Endothelial cell of umbilical vein (primary cell): Measurements from ENCODE around the gene RALBP1. TPM values are rescaled to one million over a fixed set of nuclear protein-coding genes. Genes with fewer than 3 reads are reported as not detected.

Source experiments
- BruUV-seq: library from RNA; stranded (reverse); fragments of 400-500 nt; replicated peaks from 2 replicates; lab custom pipeline; 2021; lab: Mats Ljungman, UMichigan
- CTCF ChIA-PET: fragments of 300-600, 350-600 bp; sonication (Branson Sonifier 250); formaldehyde crosslinking; loops from one replicate; lab custom pipeline; 2021; ENCODE audit warnings: antibody characterized with exemption, inconsistent platforms; lab: Charles Lee
- POLR2A ChIA-PET: fragments of 300-600, 350-600 bp; sonication (Branson Sonifier 250); formaldehyde crosslinking; loops from one replicate; lab custom pipeline; 2021; ENCODE audit warnings: antibody characterized with exemption, inconsistent platforms; lab: Charles Lee
- DNase-seq: peaks from one replicate; pipeline ENCODE4 v3.0.0-alpha.2; 2011; ENCODE audit warnings: low read depth, low spot score
- FAIRE-seq: peaks from 2 replicates; lab custom pipeline; 2011; peaks lifted over from hg19 to GRCh38; lab: Jason Lieb, UNC
- H2AFZ ChIP-seq: 2 replicates; pipeline ENCODE4 v1.6.0; 2012; ENCODE audit warnings: low read depth, low read length, control low read depth, inconsistent platforms
- H3K27ac ChIP-seq: 2 replicates; pipeline ENCODE4 v1.5.1; 2011; ENCODE audit warnings: low read depth, mild to moderate bottlenecking, control low read depth, low read length, moderate library complexity; ENCODE audit not compliant: insufficient read depth
- H3K27me3 ChIP-seq, 2 experiments: 2 replicates each; pipeline versions ENCODE4 v1.6.0 to v1.6.1; 2011; ENCODE audit warnings: low read length in 2 of 2, mixed read lengths in 1 of 2; ENCODE audit not compliant: control insufficient read depth in 2 of 2, insufficient read depth in 2 of 2
- H3K36me3 ChIP-seq, 2 experiments: 2 replicates in 1 of 2; 3 replicates in 1 of 2; pipeline ENCODE4 v1.5.1; 2011; ENCODE audit warnings: low read length in 2 of 2, mild to moderate bottlenecking in 1 of 2, moderate library complexity in 1 of 2; ENCODE audit not compliant: control insufficient read depth in 2 of 2, insufficient read depth in 2 of 2; ENCODE audit errors: extremely low read depth in 1 of 2
- H3K4me1 ChIP-seq: 3 replicates; pipeline ENCODE4 v1.5.1; 2011; ENCODE audit warnings: mild to moderate bottlenecking, low read length; ENCODE audit not compliant: control insufficient read depth, insufficient read depth; ENCODE audit errors: extremely low read depth
- H3K4me2 ChIP-seq: 2 replicates; pipeline ENCODE4 v1.6.1; 2011; ENCODE audit warnings: low read length, control low read depth, mixed read lengths; ENCODE audit not compliant: insufficient read depth
- H3K4me3 ChIP-seq, 3 experiments: fragments of 200-600 bp in 1 of 3; sonication (generic), shearing (Covaris generic) in 1 of 3; replicated peaks in 1 of 3; 2 replicates each; pipeline ENCODE4 v1.5.1; 2011 to 2016; ENCODE audit warnings: control low read depth in 3 of 3, low read length in 3 of 3, mild to moderate bottlenecking in 2 of 3, inconsistent platforms in 1 of 3, low read depth in 1 of 3, moderate library complexity in 1 of 3; ENCODE audit not compliant: insufficient read depth in 1 of 3
- H3K79me2 ChIP-seq: 2 replicates; pipeline ENCODE4 v1.6.0; 2012; ENCODE audit warnings: low read length, inconsistent platforms; ENCODE audit not compliant: control insufficient read depth, insufficient read depth
- H3K9ac ChIP-seq: replicated peaks from 2 replicates; pipeline ENCODE3; 2011; ENCODE audit warnings: low read length, control low read depth; ENCODE audit not compliant: insufficient read depth; ENCODE audit errors: extremely low read depth
- H3K9me1 ChIP-seq: replicated peaks from 3 replicates; pipeline ENCODE4 v1.6.0; 2011; ENCODE audit warnings: mild to moderate bottlenecking, low read length; ENCODE audit not compliant: control insufficient read depth, insufficient read depth; ENCODE audit errors: extremely low read depth
- H3K9me3 ChIP-seq: replicated peaks from 2 replicates; pipeline ENCODE4 v1.5.1; 2012; ENCODE audit warnings: low read length, inconsistent platforms; ENCODE audit not compliant: control insufficient read depth, insufficient read depth
- H4K20me1 ChIP-seq: replicated peaks from 2 replicates; pipeline ENCODE3; 2011; ENCODE audit warnings: mild to moderate bottlenecking, low read length; ENCODE audit not compliant: control insufficient read depth, insufficient read depth; ENCODE audit errors: extremely low read depth
- CTCF ChIP-seq, 2 donors: IDR thresholded peaks; 1 replicate in 1 of 2; 2 replicates in 1 of 2; pipeline ENCODE4 v1.5.1; 2011; ENCODE audit warnings: low read length in 2 of 2, mild to moderate bottlenecking in 2 of 2, moderate library complexity in 2 of 2, control low read depth in 1 of 2, inconsistent platforms in 1 of 2, low read depth in 1 of 2; ENCODE audit not compliant: insufficient read depth in 1 of 2; ENCODE audit errors: extremely low read depth in 1 of 2
- EZH2 ChIP-seq: IDR thresholded peaks from 2 replicates; pipeline ENCODE4 v1.6.1; 2012; ENCODE audit warnings: borderline replicate concordance, low read depth, mild to moderate bottlenecking, moderate library complexity, low read length, inconsistent platforms; ENCODE audit not compliant: severe bottlenecking
- FOS ChIP-seq: IDR thresholded peaks from 2 replicates; pipeline ENCODE4 v1.6.1; 2011; ENCODE audit warnings: mild to moderate bottlenecking, low read length, moderate library complexity, borderline replicate concordance; ENCODE audit not compliant: insufficient read depth
- GATA2 ChIP-seq: IDR thresholded peaks from 2 replicates; pipeline ENCODE4 v1.7.0; 2011; ENCODE audit warnings: low read depth, mild to moderate bottlenecking, moderate library complexity, mixed read lengths, low read length; ENCODE audit not compliant: insufficient read length, insufficient read depth
- JUN ChIP-seq: IDR thresholded peaks from 2 replicates; pipeline ENCODE4 v1.6.1; 2011; ENCODE audit warnings: borderline replicate concordance, low read depth; ENCODE audit not compliant: insufficient read length, insufficient read depth
- MAX ChIP-seq: IDR thresholded peaks from 2 replicates; pipeline ENCODE4 v1.6.1; 2011; ENCODE audit not compliant: insufficient read depth, insufficient read length
- MYC ChIP-seq: IDR thresholded peaks from one replicate; pipeline ENCODE4 v1.6.1; 2011; ENCODE audit warnings: mild to moderate bottlenecking, low read depth, low read length
- POLR2A ChIP-seq: IDR thresholded peaks from 2 replicates; pipeline ENCODE4 v1.6.1; 2012; ENCODE audit warnings: low read depth, mild to moderate bottlenecking, control low read depth, low read length
- POLR2AphosphoS5 ChIP-seq: IDR thresholded peaks from 2 replicates; pipeline ENCODE4 v1.6.1; 2012; ENCODE audit warnings: low read depth, mild to moderate bottlenecking, control low read depth, low read length, moderate library complexity; ENCODE audit not compliant: insufficient read depth
- dilution Hi-C: fragments of 300-500 bp; cut with MboI; formaldehyde crosslinking; loops from one replicate; pipeline ENCODE4 v1.15.0; 2019; ENCODE audit warnings: low sequenced_read_pairs; ENCODE audit not compliant: extremely low pct_ligation_motif_present
- intact Hi-C: fragments of 100-400 bp; cut with micrococcal nuclease; formaldehyde crosslinking; loops from one replicate; pipeline ENCODE4 v1.10.0; 2022
- polyA plus RNA-seq, 4 experiments: library from polyadenylated mRNA; depleted of rRNA in 3 of 4; stranded (reverse) in 3 of 4; unstranded in 1 of 4; fragments of >200 nt; gene quantifications; 2 replicates each; pipeline versions ENCODE4 v1.2.1 to v1.2.3, GENCODE V29; 2011 to 2012; ENCODE audit warnings: missing spikeins in 1 of 4
- total RNA-seq: library from RNA; stranded (reverse); gene quantifications from 2 replicates; pipeline ENCODE4 v1.2.3, GENCODE V29; 2021

RALBP1 gene
- total and polyA plus RNA-seq, 2 donors (not counting 3 experiments of a cell fraction or from before 2014, with no cell fraction given): 55.8 to 68.4 TPM

DNA sequence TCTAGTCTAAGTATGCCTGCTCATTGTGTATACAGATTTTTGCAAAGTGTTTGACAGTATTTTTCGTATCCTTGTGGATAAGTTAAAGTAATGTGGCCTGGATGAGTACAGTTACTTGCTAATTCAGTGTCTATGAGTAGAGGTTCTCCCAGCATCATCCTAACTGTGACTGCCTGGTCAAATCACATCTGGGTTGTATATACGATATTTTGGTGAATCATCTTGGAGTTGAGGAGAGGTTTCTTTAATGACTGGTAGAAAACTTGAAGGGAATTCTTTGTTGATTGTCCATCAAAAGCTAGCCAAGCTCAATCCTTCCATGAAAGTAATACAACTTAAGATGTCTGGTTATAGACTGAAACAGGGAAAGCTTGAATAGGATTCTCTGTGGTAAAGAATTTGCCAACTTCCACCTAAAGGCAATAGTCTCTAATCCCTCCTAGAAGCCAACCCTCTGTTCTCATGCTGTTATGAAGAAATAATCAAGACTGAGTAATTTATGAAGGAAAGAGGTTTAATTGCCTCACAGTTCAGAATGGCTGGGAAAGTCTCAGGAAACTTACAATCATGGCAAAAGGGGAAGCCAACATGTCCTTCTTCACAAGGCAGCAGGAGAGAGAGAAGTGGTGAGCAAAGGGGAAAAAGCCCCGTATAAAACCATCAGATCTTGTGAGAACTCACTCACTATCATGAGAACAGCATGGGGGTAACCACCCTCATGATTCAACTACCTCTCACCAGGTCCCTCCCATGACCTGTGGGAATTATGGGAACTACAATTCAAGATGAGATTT is 19.4 kb upstream of the RALBP1 start:
- FAIRE-seq (peak; percentile 24), DNase-seq (no peak)
- ChIA-PET POLR2A (no interaction called here), CTCF (interaction anchor here (0.8 kb wide), 1 partner anchor 90 kb away, joined by 3 read pairs; no protein-coding TSS in a partner anchor)
- H4K20me1 ChIP-seq: no peaks in the 10 kb centered on the region
- peaks cover 0 to 3% of the 10 kb centered on the region in 2 experiments for H3K27me3 ChIP-seq
- H2AFZ ChIP-seq: no peak overlapping the region
- H3K4me1 ChIP-seq: no peaks in the 10 kb centered on the region
- no peak overlapping the region for H3K9ac ChIP-seq
- H3K4me2 ChIP-seq: no peak overlapping the region
- H3K9me1 ChIP-seq: no peaks in the 10 kb centered on the region
- TF ChIP-seq FOS (no peak), POLR2A (no peak), GATA2 (no peak), EZH2 (no peak), POLR2AphosphoS5 (no peak), MYC (no peak), MAX (no peak), CTCF (IDR thresholded peaks at IDR 0.05; ENCODE audit: extremely low read depth in 1 of 2, insufficient read depth in 1 of 2, low read depth in 1 of 2, low read length in 2 of 2) (no peak), JUN (no peak)
- intact Hi-C loops (no loop called here), dilution Hi-C loops (no loop called here)
- BruUV-seq: no TSS peak
- H3K36me3 ChIP-seq: no peaks in the 10 kb centered on the region
- H3K9me3 ChIP-seq: no peaks in the 10 kb centered on the region
- no peaks in the 10 kb centered on the region for H3K79me2 ChIP-seq
- no peak overlapping the region for H3K4me3 ChIP-seq
- no peak overlapping the region for H3K27ac ChIP-seq
